Common myeloid progenitor, CD34-positive (primary cell): ENCODE results near the gene CCDC148.
"Not testable (repeated sequence)": the region's sequence is repeated elsewhere in the genome, so short reads cannot be mapped to it uniquely, and the experiment has no call there.

Source experiments
- CTCF ChIA-PET: fragments of 350-600 bp; sonication (Branson Sonifier 250); formaldehyde crosslinking; loops from one replicate; lab custom pipeline; 2021; ENCODE audit warnings: antibody characterized with exemption; lab: Charles Lee
- POLR2A ChIA-PET: fragments of 350-600 bp; sonication (Branson Sonifier 250); formaldehyde crosslinking; loops from one replicate; lab custom pipeline; 2021; ENCODE audit warnings: antibody characterized with exemption; lab: Charles Lee
- DNase-seq, 3 donors: peaks; one replicate each; pipeline versions ENCODE4 v3.0.0 to v3.0.0-alpha.2; 2013
- H3K27ac ChIP-seq, 2 experiments: 1 replicate in 1 of 2; 2 replicates in 1 of 2; pipeline ENCODE4 v1.7.0; 2013; ENCODE audit warnings: inconsistent platforms in 2 of 2, low read length in 2 of 2, mild to moderate bottlenecking in 2 of 2, low read depth in 1 of 2, moderate library complexity in 1 of 2; ENCODE audit not compliant: severe bottlenecking in 2 of 2, insufficient read depth in 1 of 2, poor library complexity in 1 of 2
- H3K27me3 ChIP-seq, 5 experiments: replicated peaks in 2 of 5; 1 replicate in 3 of 5; 2 replicates in 2 of 5; pipeline versions ENCODE4 v1.6.1 to v1.7.0; 2013; ENCODE audit warnings: low read length in 4 of 5, mild to moderate bottlenecking in 2 of 5, moderate library complexity in 2 of 5, inconsistent platforms in 1 of 5; ENCODE audit not compliant: insufficient read depth in 5 of 5, control insufficient read depth in 4 of 5
- H3K36me3 ChIP-seq, 4 experiments: 1 replicate in 2 of 4; 2 replicates in 2 of 4; pipeline versions ENCODE4 v1.6.1 to v1.7.0; 2013; ENCODE audit warnings: low read length in 3 of 4, control low read depth in 1 of 4, mild to moderate bottlenecking in 1 of 4; ENCODE audit not compliant: control insufficient read depth in 4 of 4, insufficient read depth in 4 of 4
- H3K4me1 ChIP-seq, 4 experiments: 1 replicate in 3 of 4; 2 replicates in 1 of 4; pipeline versions ENCODE4 v1.6.1 to v1.7.1; 2013; ENCODE audit warnings: low read length in 3 of 4, mild to moderate bottlenecking in 3 of 4, control low read depth in 1 of 4, inconsistent platforms in 1 of 4, moderate library complexity in 1 of 4; ENCODE audit not compliant: control insufficient read depth in 4 of 4, insufficient read depth in 4 of 4; ENCODE audit errors: control extremely low read depth in 1 of 4
- H3K4me3 ChIP-seq, 7 experiments: 1 replicate in 4 of 7; 2 replicates in 3 of 7; pipeline versions ENCODE4 v1.5.1 to v1.7.0; 2013; ENCODE audit warnings: mild to moderate bottlenecking in 7 of 7, low read length in 6 of 7, moderate library complexity in 6 of 7, inconsistent platforms in 2 of 7, low read depth in 2 of 7, control low read depth in 1 of 7; ENCODE audit not compliant: insufficient read depth in 4 of 7, control insufficient read depth in 1 of 7; ENCODE audit errors: extremely low read depth in 1 of 7
- H3K9me3 ChIP-seq, 5 experiments: 1 replicate in 4 of 5; 2 replicates in 1 of 5; pipeline versions ENCODE4 v1.6.1 to v1.7.1; 2013; ENCODE audit warnings: low read length in 4 of 5, mild to moderate bottlenecking in 2 of 5, inconsistent platforms in 1 of 5, low read depth in 1 of 5, moderate library complexity in 1 of 5; ENCODE audit not compliant: control insufficient read depth in 4 of 5, insufficient read depth in 2 of 5; ENCODE audit errors: control extremely low read depth in 1 of 5
- WGBS: methylation state at CpG from one replicate; pipeline ENCODE4 v1.1.5; 2013; ENCODE audit not compliant: insufficient coverage; 5-methylcytosine and 5-hydroxymethylcytosine counted together

The CCDC148 gene

DNA sequence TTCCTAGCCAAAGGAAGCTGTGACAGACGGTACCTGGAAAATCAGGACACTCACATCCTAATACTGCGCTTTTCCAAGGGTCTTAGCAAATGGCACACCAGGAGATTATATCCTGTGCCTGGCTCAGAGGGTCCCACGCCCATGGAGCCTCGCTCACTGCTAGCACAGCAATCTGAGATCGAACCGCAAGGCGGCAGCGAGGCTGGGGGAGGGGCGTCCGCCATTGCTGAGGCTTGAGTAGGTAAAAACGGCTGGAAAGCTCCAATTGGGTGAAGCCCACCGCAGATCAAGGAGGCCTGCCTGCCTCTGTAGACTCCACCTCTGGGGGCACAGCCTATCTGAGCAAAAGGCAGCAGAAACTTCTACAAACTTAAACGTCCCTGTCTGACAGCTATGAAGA is 22.8 kb downstream of the CCDC148 start:
- H3K27ac ChIP-seq, DNase-seq, H3K36me3 ChIP-seq, H3K27me3 ChIP-seq, H3K4me1 ChIP-seq, H3K4me3 ChIP-seq, POLR2A ChIA-PET, CTCF ChIA-PET: not testable (repeated sequence)
- H3K9me3 ChIP-seq, result peaks cover 2 to 11% (median 8%) of the 10 kb centered on the region in 5 experiments
- WGBS, result 98% methylated on average over 13 of the region's 13 CpGs

DNA sequence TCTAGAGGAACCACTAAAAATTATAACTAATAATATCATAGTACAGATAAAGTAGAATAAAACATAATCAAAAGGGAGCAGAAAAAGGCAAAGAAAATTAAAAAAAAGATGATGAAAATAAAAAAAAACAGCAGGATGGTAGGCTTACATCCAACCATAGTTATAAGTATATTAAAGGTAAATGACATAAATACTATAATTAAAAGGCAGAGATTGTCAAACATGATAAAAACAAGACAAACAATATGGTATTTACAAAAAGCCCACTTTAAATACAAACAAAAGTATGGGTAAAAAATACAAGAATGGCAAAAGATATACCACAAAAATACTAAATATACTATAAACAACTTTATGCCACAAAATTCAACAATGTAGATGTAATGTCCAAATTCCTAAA is 24.4 kb downstream of the CCDC148 start:
- H3K27ac ChIP-seq, result no peak overlapping the region
- H3K36me3 ChIP-seq, result no peaks in the 10 kb centered on the region
- no peaks in the 10 kb centered on the region for H3K4me1 ChIP-seq
- no peaks in the 10 kb centered on the region for H3K27me3 ChIP-seq
- H3K4me3 ChIP-seq, result no peak overlapping the region
- ChIA-PET POLR2A (no interaction called here), CTCF (no interaction called here)
- no peak for DNase-seq
- peaks cover 2 to 11% (median 8%) of the 10 kb centered on the region in 5 experiments for H3K9me3 ChIP-seq

DNA sequence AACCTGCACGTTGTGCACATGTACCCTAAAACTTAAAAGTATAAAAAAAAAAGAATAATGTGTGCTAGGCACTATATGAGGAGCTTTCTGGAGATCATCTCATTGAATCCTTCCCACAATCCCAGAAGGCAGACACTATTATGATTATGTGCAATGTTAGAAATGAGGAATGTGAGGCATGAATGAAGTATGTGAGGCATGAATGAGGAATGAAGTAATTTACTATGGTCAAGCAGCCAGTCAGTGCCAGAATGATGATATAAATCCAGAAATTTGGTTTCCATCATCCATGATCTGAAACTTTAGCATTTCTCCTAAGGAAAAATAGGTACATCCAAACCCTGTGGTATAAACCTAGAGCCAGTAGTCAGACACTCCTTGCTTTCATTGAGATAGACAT is 42.0 kb downstream of the CCDC148 start:
- Histone ChIP-seq H3K36me3 (no peaks in the 10 kb centered on the region), H3K27ac (no peak overlapping the region), H3K4me1 (no peaks in the 10 kb centered on the region), H3K9me3 (peaks cover 0 to 38% (median 3%) of the 10 kb centered on the region in 5 experiments), H3K4me3 (no peak overlapping the region), H3K27me3 (no peaks in the 10 kb centered on the region)
- CTCF ChIA-PET, result interaction anchor here (0.6 kb wide), 1 partner anchor 49 kb away, joined by 4 read pairs; no protein-coding TSS in a partner anchor
- POLR2A ChIA-PET, result no interaction called here
- WGBS, result no CpG with 5 or more reads among the region's 1 CpG
- no peak for DNase-seq

DNA sequence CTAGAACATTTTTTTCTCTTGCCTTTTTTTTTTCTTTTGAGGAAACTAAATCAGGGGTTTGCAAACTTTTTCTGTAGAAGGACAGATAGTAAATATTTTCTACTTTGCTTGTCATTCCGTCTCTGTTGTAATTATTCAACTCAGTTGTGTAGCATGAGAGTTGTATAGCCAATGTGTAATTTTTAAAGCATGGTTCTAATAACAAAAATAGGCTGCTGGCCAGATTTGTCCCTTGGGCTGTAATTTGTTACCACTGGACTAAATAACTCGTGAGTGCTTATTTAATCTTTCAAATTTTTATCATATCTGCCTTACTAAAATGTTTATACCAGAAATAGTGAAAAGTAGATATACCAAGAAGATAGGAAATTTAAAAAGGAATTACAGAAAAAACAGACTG is 43.0 kb downstream of the CCDC148 start:
- ChIA-PET CTCF (interaction anchor here (0.6 to 0.7 kb wide), 2 partner anchors 12 to 257 kb away, joined by 3 to 4 read pairs; no protein-coding TSS in a partner anchor), POLR2A (no interaction called here)
- Histone ChIP-seq H3K9me3 (peaks cover 0 to 38% (median 3%) of the 10 kb centered on the region in 5 experiments), H3K4me1 (no peaks in the 10 kb centered on the region), H3K36me3 (no peaks in the 10 kb centered on the region), H3K27me3 (no peaks in the 10 kb centered on the region), H3K4me3 (no peak overlapping the region), H3K27ac (no peak overlapping the region)
- DNase-seq, result no peak
- WGBS, result no CpG with 5 or more reads among the region's 2 CpGs

DNA sequence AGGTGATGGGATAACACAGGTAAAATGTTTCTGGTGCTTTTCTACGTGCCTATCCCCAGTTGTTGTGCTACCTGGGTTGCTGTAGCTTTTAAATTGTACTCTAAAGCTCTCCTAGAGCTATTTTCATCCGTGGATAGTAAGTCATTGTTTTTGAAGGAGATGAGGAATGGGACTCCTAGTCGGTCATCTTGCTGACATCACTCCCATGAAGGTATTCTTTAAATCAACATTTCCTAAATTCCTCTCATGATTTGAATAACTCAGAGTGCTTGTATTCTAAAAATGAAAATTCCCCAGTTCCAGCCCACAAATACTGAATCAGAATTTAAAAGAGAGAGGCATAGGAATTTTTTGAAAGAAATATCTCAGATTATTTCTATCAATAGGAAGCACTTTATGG is 44.3 kb downstream of the CCDC148 start:
- Histone ChIP-seq H3K36me3 (no peaks in the 10 kb centered on the region), H3K9me3 (peaks cover 0 to 34% (median 3%) of the 10 kb centered on the region in 5 experiments), H3K27me3 (no peaks in the 10 kb centered on the region), H3K4me3 (no peak overlapping the region), H3K4me1 (no peaks in the 10 kb centered on the region), H3K27ac (no peak overlapping the region)
- ChIA-PET POLR2A (no interaction called here), CTCF (no interaction called here)
- 88% methylated on average over 1 of the region's 3 CpGs for WGBS
- no peak for DNase-seq

DNA sequence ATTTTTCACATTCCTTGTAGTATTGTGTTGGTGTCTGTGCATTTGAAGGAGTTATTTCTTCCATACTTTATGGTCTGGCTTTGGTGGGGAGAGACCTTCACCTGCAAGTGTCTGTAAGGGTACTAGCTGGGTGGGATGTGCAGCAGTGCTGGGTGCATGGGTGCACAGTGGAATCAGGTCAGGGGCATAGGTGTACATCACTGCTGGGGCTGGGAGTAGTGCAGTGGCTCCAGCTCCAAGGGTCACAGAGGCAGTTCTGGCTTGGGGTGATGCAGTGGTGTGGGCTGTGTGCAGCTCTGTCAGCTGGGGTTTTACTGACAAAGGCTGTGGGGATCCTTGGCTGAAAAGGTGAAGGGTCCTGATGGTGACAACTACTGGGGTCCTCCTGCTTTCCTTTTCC is 44.8 kb downstream of the CCDC148 start:
- CTCF ChIA-PET, result no interaction called here

DNA sequence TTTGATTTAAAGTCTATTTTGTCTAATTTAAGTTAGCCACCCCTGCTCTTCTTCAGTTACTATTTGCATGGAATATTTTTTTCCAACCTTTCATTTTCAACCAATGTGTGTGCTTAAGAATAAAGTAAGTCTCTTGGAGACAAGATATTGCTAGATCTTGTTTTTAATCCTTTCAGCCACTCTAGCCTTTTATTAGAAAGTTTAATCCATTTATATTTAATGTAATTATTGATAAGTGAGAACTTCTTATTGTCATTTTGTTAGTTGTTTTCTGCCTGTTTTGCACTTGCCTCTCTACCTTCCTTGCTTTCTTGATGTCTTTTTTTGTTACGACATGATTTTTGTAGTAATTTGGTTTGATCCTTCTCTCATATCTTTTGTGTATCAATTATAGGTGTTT is 46.4 kb downstream of the CCDC148 start:
- H3K27ac ChIP-seq, result no peak overlapping the region
- ChIA-PET CTCF (no interaction called here), POLR2A (no interaction called here)
- no peak for DNase-seq
- WGBS, result no CpG with 5 or more reads among the region's 1 CpG
- no peaks in the 10 kb centered on the region for H3K4me1 ChIP-seq
- H3K27me3 ChIP-seq, result no peaks in the 10 kb centered on the region
- peaks cover 0 to 17% (median 3%) of the 10 kb centered on the region in 5 experiments for H3K9me3 ChIP-seq
- no peak overlapping the region for H3K4me3 ChIP-seq
- H3K36me3 ChIP-seq, result no peaks in the 10 kb centered on the region

More for the DNA sequence above, 44.8 kb downstream of the CCDC148 start:
- H3K4me1 ChIP-seq, result no peaks in the 10 kb centered on the region
- H3K36me3 ChIP-seq, result no peaks in the 10 kb centered on the region
- no peaks in the 10 kb centered on the region for H3K27me3 ChIP-seq
- H3K4me3 ChIP-seq, result no peak overlapping the region
- no peak overlapping the region for H3K27ac ChIP-seq
- no peak for DNase-seq
- peaks cover 0 to 29% (median 3%) of the 10 kb centered on the region in 5 experiments for H3K9me3 ChIP-seq
- POLR2A ChIA-PET, result no interaction called here
